GM12874 (cell line): ENCODE measurements around the gene CABP2.

Source experiments
- TF ChIP-seq, protein P1 (sequence below): IDR thresholded peaks from 2 replicates; pipeline ENCODE4 v1.5.1; 2011; ENCODE audit warnings: low read depth, mild to moderate bottlenecking, control low read depth, low read length, moderate library complexity; ENCODE audit not compliant: insufficient read depth

Gene CABP2

GRCh38 chr11:67493548-67494370 lies 29.5 kb downstream of the CABP2 start:
- TF ChIP-seq, protein P1, sequence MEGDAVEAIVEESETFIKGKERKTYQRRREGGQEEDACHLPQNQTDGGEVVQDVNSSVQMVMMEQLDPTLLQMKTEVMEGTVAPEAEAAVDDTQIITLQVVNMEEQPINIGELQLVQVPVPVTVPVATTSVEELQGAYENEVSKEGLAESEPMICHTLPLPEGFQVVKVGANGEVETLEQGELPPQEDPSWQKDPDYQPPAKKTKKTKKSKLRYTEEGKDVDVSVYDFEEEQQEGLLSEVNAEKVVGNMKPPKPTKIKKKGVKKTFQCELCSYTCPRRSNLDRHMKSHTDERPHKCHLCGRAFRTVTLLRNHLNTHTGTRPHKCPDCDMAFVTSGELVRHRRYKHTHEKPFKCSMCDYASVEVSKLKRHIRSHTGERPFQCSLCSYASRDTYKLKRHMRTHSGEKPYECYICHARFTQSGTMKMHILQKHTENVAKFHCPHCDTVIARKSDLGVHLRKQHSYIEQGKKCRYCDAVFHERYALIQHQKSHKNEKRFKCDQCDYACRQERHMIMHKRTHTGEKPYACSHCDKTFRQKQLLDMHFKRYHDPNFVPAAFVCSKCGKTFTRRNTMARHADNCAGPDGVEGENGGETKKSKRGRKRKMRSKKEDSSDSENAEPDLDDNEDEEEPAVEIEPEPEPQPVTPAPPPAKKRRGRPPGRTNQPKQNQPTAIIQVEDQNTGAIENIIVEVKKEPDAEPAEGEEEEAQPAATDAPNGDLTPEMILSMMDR, result no peak

DNA sequence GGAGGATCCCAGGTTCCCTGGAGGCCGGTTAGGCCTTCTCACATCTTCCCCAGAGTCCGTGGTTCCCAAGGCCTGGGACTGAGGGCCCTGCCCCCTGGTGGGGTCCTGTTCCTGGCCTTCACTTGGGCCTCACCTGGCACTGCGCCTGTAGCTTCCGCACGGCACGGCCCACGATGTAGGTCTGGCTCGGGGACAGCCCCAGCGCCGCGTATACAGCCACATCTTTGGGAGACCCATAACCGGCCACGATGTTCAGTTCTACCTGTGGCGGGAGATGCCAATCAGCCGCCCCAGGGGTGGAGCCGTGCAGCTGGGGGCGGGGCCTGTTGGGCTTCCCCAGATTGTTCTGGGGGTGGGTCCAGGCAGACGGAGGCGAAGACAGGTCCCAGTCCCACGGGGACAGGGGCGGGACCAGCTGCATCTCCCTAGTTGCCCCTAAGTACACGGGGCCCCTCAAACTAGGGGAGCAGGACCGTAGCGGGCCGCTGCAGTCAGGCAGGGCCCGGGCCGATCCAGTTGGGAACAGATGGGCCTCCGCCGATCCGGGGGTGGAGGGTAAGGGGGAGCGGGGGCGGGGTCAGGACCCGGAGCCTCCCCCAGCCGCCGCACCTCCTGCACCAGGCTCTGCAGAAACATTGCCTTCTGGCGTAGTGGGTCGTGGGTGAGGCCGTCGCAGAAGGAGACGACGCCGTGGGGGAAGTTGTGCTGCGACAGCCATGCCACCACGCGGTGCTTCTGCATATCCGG lies 30.3 kb downstream of the CABP2 start:
- TF ChIP-seq, protein P1, result no peak

DNA sequence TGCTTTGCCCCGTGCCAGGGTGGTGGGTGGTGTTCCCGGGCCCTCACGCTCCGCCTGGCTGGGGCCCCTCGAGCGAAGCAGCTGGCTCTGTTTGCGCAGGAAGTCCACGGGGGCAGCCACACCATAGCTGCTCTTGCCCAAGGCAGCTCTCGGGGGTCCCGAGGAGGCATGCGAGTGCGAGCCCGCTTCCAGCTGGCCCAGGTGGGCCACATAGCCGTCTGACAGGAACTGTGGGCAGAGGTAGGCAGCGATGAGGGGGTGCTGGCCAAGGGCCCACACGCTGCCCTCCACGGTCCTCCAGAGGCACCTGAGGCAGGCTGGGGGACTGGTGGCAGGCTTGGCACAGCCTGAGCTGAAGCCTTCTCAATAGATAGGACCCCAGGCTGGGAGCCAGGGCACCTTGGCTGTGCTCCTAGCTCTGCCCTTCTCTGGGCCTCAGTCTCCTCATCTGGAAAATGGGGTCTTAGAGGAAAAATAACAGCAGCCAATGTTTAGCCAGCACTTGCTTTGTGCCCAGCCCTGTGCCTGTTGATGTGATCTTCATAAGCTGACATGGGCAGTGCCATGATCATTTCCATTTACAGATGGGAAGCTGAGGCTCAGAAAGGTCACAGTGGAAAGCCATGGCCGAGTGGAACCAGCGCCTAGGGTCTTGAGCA lies 31.0 kb downstream of the CABP2 start:
- TF ChIP-seq, protein P1, result no peak

DNA sequence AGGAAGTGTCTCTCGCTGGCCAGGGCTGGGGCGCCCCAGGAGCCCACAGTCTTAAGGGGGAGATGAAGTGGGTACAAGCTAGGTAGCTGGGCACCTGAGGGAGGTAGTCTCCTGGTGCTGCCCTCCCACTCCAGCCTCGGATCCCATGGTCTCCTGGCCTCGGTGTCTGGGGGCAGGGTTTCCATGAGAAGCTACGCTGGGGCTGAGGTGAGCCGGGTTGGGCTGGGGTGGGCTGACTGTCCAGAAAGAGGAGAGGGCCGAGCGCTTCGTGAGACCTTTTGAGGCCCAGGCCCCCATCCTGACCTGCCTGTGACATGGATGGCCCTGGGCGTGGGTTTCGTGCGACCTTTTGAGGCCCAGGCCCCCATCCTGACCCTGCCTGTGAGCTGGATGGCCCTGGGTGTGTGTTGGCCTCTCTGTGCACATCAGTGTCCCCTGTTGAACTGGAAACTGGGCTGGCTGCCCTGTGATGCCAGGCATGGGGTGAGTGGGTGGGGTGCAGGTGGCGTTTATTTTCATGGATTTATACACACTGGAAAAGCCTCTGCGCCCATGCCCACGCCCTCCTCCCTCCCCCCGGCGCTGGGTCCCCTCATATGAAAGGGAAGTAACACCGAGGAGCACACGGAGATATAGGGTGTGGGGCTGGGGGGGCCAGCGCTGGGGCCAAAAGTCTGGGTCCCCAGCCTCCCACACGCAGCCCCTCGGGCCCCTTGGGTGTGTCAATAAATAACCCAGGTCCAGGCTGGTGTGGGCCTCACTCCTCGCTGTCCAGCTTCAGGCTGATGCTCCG lies 31.8 kb downstream of the CABP2 start:
- TF ChIP-seq, protein P1, result no peak

GRCh38 chr11:67490727-67491065 lies 32.5 kb downstream of the CABP2 start:
- TF ChIP-seq, protein P1, result no peak

GRCh38 chr11:67489885-67490726 lies 33.1 kb downstream of the CABP2 start:
- TF ChIP-seq, protein P1, result no peak
